ELF-1 (cell line): Measurements from ENCODE around the gene RBMS1.
A peak's percentile ranks its signal among the peaks of the same experiment; 100 is the strongest.

ENCODE experiments used
- DNase-seq: peaks from one replicate; pipeline ENCODE4 v3.0.0-alpha.2; 2016; ENCODE audit warnings: low read depth, low spot score

RBMS1 gene

GRCh38 chr2:160493227-160494028 is at the start of gene RBMS1:
RBMS1 (minus strand) TSS chr2:160493807; CDS start chr2:160493363, 444 bp downstream.
- DNase-seq = peak; percentile 83

- no peak for DNase-seq
Measured at GRCh38 chr2:160541745-160542144, 48.1 kb upstream of the RBMS1 start.

- DNase-seq = no peak
Measured at GRCh38 chr2:160538559-160539355, 45.1 kb upstream of the RBMS1 start.

GRCh38 chr2:160538115-160538514 is 44.5 kb upstream of the RBMS1 start:
- DNase-seq = no peak

- no peak for DNase-seq
Measured at GRCh38 chr2:160534996-160535395, 41.4 kb upstream of the RBMS1 start.

GRCh38 chr2:160534249-160534648 is 40.6 kb upstream of the RBMS1 start:
- DNase-seq = no peak

GRCh38 chr2:160533482-160533881 is 39.9 kb upstream of the RBMS1 start:
- DNase-seq = peak; percentile 27

- DNase-seq = no peak
Measured at GRCh38 chr2:160532388-160532787, 38.8 kb upstream of the RBMS1 start.

- no peak for DNase-seq
Measured at GRCh38 chr2:160522951-160523710, 29.5 kb upstream of the RBMS1 start.

- DNase-seq = no peak
Measured at GRCh38 chr2:160517731-160518130, 24.1 kb upstream of the RBMS1 start.

GRCh38 chr2:160516547-160517365 is 23.1 kb upstream of the RBMS1 start:
- no peak for DNase-seq

GRCh38 chr2:160515120-160515519 is 21.5 kb upstream of the RBMS1 start:
- DNase-seq = no peak

GRCh38 chr2:160513120-160513519 is 19.5 kb upstream of the RBMS1 start:
- DNase-seq = no peak

- DNase-seq = no peak
Measured at GRCh38 chr2:160512491-160512890, 18.9 kb upstream of the RBMS1 start.

- peak; percentile 74 for DNase-seq
Measured at GRCh38 chr2:160510617-160511016, 17.0 kb upstream of the RBMS1 start.

GRCh38 chr2:160509016-160509415 is 15.4 kb upstream of the RBMS1 start:
- no peak for DNase-seq

GRCh38 chr2:160507464-160507863 is 13.9 kb upstream of the RBMS1 start:
- DNase-seq = no peak

GRCh38 chr2:160507046-160507407 is 13.4 kb upstream of the RBMS1 start:
- no peak for DNase-seq

- DNase-seq = no peak
Measured at GRCh38 chr2:160506371-160507045, 12.9 kb upstream of the RBMS1 start.

GRCh38 chr2:160505256-160505655 is 11.6 kb upstream of the RBMS1 start:
- no peak for DNase-seq

- no peak for DNase-seq
Measured at GRCh38 chr2:160502478-160502877, 8.9 kb upstream of the RBMS1 start.
